Measurements from ENCODE around the gene LIMK1.
"Not testable (repeated sequence)": the region's sequence is repeated elsewhere in the genome, so short reads cannot be mapped to it uniquely, and the experiment has no call there.

Gene LIMK1

GRCh38 chr7:74126220-74126880 is 42.7 kb downstream of the LIMK1 start:
- DNase-seq: no peak

- DNase-seq: no peak
Observed at GRCh38 chr7:74129887-74130286, 46.3 kb downstream of the LIMK1 start.

GRCh38 chr7:74130518-74130917 is 46.9 kb downstream of the LIMK1 start:
- DNase-seq: no peak

- no peak for DNase-seq
Observed at GRCh38 chr7:74134117-74134620, 50.6 kb downstream of the LIMK1 start.

- DNase-seq: peak; percentile 10
Observed at GRCh38 chr7:74138334-74138867, 54.8 kb downstream of the LIMK1 start.

- no peak for DNase-seq
Observed at GRCh38 chr7:74138945-74139843, 55.6 kb downstream of the LIMK1 start.

GRCh38 chr7:74141705-74142104 is 58.1 kb downstream of the LIMK1 start:
- no peak for DNase-seq

GRCh38 chr7:74143383-74143782 is 59.8 kb downstream of the LIMK1 start:
- no peak for DNase-seq

GRCh38 chr7:74148491-74148890 is 64.9 kb downstream of the LIMK1 start:
- DNase-seq: no peak

- no peak for DNase-seq
Observed at GRCh38 chr7:74149071-74149470, 65.5 kb downstream of the LIMK1 start.

GRCh38 chr7:74149603-74150002 is 66.0 kb downstream of the LIMK1 start:
- no peak for DNase-seq

- DNase-seq: no peak
Observed at GRCh38 chr7:74153736-74154135, 70.1 kb downstream of the LIMK1 start.

GRCh38 chr7:74155810-74156395 is 72.3 kb downstream of the LIMK1 start:
- DNase-seq: no peak

GRCh38 chr7:74157605-74158004 is 74.0 kb downstream of the LIMK1 start:
- DNase-seq: no peak

GRCh38 chr7:74164985-74165456 is 81.4 kb downstream of the LIMK1 start:
- no peak for DNase-seq

GRCh38 chr7:74165867-74166593 is 82.4 kb downstream of the LIMK1 start:
- DNase-seq: no peak

GRCh38 chr7:74167324-74167723 is 83.7 kb downstream of the LIMK1 start:
- not testable (repeated sequence) for DNase-seq
